Neural progenitor cell (in vitro differentiated cells): Measurements from ENCODE around the gene TMEM184A. TPM values are rescaled to one million over a fixed set of nuclear protein-coding genes. Genes with fewer than 3 reads are reported as not detected.

Experiments used
- DNase-seq: peaks from one replicate; pipeline ENCODE4 v3.0.0-alpha.2; 2016; ENCODE audit warnings: low spot score
- H2AFZ ChIP-seq: fragments of 200-600 bp; sonication (generic); replicated peaks from 2 replicates; pipeline ENCODE4 v1.6.1; 2016; ENCODE audit warnings: antibody characterized with exemption
- H3F3A ChIP-seq: fragments of 200-600 bp; sonication (generic); 2 replicates; pipeline ENCODE4 v1.6.1; 2016; ENCODE audit warnings: antibody characterized with exemption, low read depth
- H3K27ac ChIP-seq: fragments of 200-600 bp; sonication (generic); 2 replicates; pipeline ENCODE4 v1.5.1; 2016; ENCODE audit warnings: mild to moderate bottlenecking
- H3K27me3 ChIP-seq: fragments of 200-600 bp; sonication (generic); 2 replicates; pipeline ENCODE4 v1.6.1; 2016; ENCODE audit warnings: mild to moderate bottlenecking, moderate library complexity
- H3K36me3 ChIP-seq: fragments of 200-600 bp; sonication (generic); 2 replicates; pipeline ENCODE4 v1.5.1; 2016
- H3K4me1 ChIP-seq: fragments of 200-600 bp; sonication (generic); 2 replicates; pipeline ENCODE4 v1.6.1; 2016; ENCODE audit warnings: mixed run types
- H3K4me2 ChIP-seq: fragments of 200-600 bp; sonication (generic); 2 replicates; pipeline ENCODE4 v1.6.1; 2016
- H3K4me3 ChIP-seq: fragments of 200-600 bp; sonication (generic); 2 replicates; pipeline ENCODE4 v1.5.1; 2016
- H3K79me2 ChIP-seq: fragments of 200-600 bp; sonication (generic); 2 replicates; pipeline ENCODE4 v1.6.1; 2016; ENCODE audit warnings: low read depth
- H3K9ac ChIP-seq: fragments of 200-600 bp; sonication (generic); 2 replicates; pipeline ENCODE4 v1.6.1; 2016
- H3K9me3 ChIP-seq: fragments of 200-600 bp; sonication (generic); 2 replicates; pipeline ENCODE4 v1.5.1; 2016; ENCODE audit warnings: low read depth
- H4K20me1 ChIP-seq: fragments of 200-600 bp; sonication (generic); 2 replicates; pipeline ENCODE4 v1.6.1; 2016; ENCODE audit warnings: low read depth
- H3K27ac Mint-ChIP-seq: 3 replicates; pipeline ENCODE4 v1.8.0; 2021; ENCODE audit warnings: mixed read lengths
- H3K27me3 Mint-ChIP-seq: 2 replicates; pipeline ENCODE4 v1.8.0; 2022; ENCODE audit warnings: low read depth, mild to moderate bottlenecking, inconsistent platforms, moderate library complexity, mixed read lengths; ENCODE audit not compliant: insufficient read depth
- H3K36me3 Mint-ChIP-seq: 3 replicates; pipeline ENCODE4 v1.8.0; 2021; ENCODE audit warnings: mixed read lengths
- H3K4me1 Mint-ChIP-seq: 3 replicates; pipeline ENCODE4 v1.8.0; 2021; ENCODE audit warnings: mixed read lengths
- H3K4me3 Mint-ChIP-seq: 3 replicates; pipeline ENCODE4 v1.8.0; 2021; ENCODE audit warnings: mild to moderate bottlenecking, moderate library complexity, mixed read lengths
- H3K9me3 Mint-ChIP-seq: 3 replicates; pipeline ENCODE4 v1.8.0; 2020; ENCODE audit warnings: mixed read lengths
- EZH2 ChIP-seq: fragments of 200-600 bp; sonication (generic); IDR thresholded peaks from 2 replicates; pipeline ENCODE4 v1.6.1; 2017; ENCODE audit warnings: antibody characterized with exemption, mild to moderate bottlenecking, moderate library complexity
- EZH2phosphoT487 ChIP-seq: fragments of 200-600 bp; sonication (generic); IDR thresholded peaks from 2 replicates; pipeline ENCODE4 v1.6.1; 2017; ENCODE audit warnings: antibody characterized with exemption
- total RNA-seq: library from RNA; depleted of rRNA; stranded (reverse); fragments of >200 nt; gene quantifications from 2 replicates; pipeline ENCODE4 v1.2.3, GENCODE V29; 2015; ENCODE audit warnings: low replicate concordance
- TF ChIP-seq, protein P1 (sequence below): fragments of 200-600 bp; sonication (generic); IDR thresholded peaks from 2 replicates; pipeline ENCODE4 v1.5.1; 2017; ENCODE audit warnings: antibody characterized with exemption, mild to moderate bottlenecking

The TMEM184A gene
- total RNA-seq, 1 donor from 2014 or later: 0.17 TPM

DNA sequence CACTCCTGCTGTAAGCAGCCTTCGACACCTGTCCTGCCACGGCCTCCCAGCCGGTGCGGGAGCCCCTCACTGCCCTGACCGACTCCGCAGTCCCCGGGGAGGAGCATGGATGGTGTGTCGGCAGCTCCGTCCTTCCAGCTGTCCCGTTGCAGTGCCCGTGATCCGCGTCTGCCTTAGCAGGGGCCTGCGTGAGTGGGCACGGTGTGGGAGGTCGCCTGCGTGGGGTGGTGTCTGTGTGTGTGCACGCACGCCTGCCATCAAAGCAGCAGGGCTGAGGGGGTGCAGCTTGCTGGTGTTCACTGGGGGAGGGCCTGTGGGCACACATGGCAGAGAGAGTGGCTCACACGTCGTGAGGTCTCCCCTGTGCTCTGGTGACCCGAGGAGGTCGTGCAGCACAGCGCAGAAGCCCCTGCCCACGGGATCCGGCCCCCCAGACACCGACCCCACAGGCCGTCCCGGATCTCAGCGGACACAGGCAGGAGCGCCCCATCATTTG, 15.2 kb downstream of the TMEM184A start:
- no peak overlapping the region for H3K4me3 Mint-ChIP-seq
- Histone ChIP-seq H3K27ac (no peak overlapping the region), H3K27me3 (no peaks in the 10 kb centered on the region), H2AFZ (no peak overlapping the region), H3F3A (no peaks in the 10 kb centered on the region), H4K20me1 (peaks cover 23% of the 10 kb centered on the region), H3K9me3 (no peaks in the 10 kb centered on the region), H3K4me3 (no peak overlapping the region), H3K4me1 (peaks cover 21% of the 10 kb centered on the region), H3K4me2 (no peak overlapping the region), H3K36me3 (no peaks in the 10 kb centered on the region), H3K79me2 (no peaks in the 10 kb centered on the region), H3K9ac (no peak overlapping the region)
- H3K27me3 Mint-ChIP-seq: peaks cover 8% of the 10 kb centered on the region
- TF ChIP-seq EZH2: no peak
- TF ChIP-seq, protein P1, sequence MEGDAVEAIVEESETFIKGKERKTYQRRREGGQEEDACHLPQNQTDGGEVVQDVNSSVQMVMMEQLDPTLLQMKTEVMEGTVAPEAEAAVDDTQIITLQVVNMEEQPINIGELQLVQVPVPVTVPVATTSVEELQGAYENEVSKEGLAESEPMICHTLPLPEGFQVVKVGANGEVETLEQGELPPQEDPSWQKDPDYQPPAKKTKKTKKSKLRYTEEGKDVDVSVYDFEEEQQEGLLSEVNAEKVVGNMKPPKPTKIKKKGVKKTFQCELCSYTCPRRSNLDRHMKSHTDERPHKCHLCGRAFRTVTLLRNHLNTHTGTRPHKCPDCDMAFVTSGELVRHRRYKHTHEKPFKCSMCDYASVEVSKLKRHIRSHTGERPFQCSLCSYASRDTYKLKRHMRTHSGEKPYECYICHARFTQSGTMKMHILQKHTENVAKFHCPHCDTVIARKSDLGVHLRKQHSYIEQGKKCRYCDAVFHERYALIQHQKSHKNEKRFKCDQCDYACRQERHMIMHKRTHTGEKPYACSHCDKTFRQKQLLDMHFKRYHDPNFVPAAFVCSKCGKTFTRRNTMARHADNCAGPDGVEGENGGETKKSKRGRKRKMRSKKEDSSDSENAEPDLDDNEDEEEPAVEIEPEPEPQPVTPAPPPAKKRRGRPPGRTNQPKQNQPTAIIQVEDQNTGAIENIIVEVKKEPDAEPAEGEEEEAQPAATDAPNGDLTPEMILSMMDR: no peak
- no peak for TF ChIP-seq EZH2phosphoT487
- no peak overlapping the region for H3K27ac Mint-ChIP-seq
- no peaks in the 10 kb centered on the region for H3K36me3 Mint-ChIP-seq
- DNase-seq: no peak
- no peaks in the 10 kb centered on the region for H3K9me3 Mint-ChIP-seq
- peaks cover 16% of the 10 kb centered on the region for H3K4me1 Mint-ChIP-seq

- no peak overlapping the region for H3K27ac ChIP-seq
- no peaks in the 10 kb centered on the region for H3K27me3 ChIP-seq
- no peak overlapping the region for H3K4me2 ChIP-seq
- Mint-ChIP-seq H3K4me3 (no peak overlapping the region), H3K9me3 (no peaks in the 10 kb centered on the region), H3K4me1 (peaks cover 18% of the 10 kb centered on the region), H3K27ac (peak overlapping the region; percentile 72), H3K36me3 (no peaks in the 10 kb centered on the region), H3K27me3 (peaks cover 8% of the 10 kb centered on the region)
- H3K36me3 ChIP-seq: no peaks in the 10 kb centered on the region
- peaks cover 22% of the 10 kb centered on the region for H3K4me1 ChIP-seq
- no peak overlapping the region for H3K9ac ChIP-seq
- no peaks in the 10 kb centered on the region for H3K9me3 ChIP-seq
- H3K79me2 ChIP-seq: no peaks in the 10 kb centered on the region
- H3K4me3 ChIP-seq: no peak overlapping the region
- H3F3A ChIP-seq: no peaks in the 10 kb centered on the region
- no peak for DNase-seq
- no peak overlapping the region for H2AFZ ChIP-seq
- H4K20me1 ChIP-seq: peaks cover 27% of the 10 kb centered on the region
- TF ChIP-seq, protein P1: no peak
- no peak for TF ChIP-seq EZH2
Measured at GRCh38 chr7:1539882-1540775, 15.9 kb downstream of the TMEM184A start.

DNA sequence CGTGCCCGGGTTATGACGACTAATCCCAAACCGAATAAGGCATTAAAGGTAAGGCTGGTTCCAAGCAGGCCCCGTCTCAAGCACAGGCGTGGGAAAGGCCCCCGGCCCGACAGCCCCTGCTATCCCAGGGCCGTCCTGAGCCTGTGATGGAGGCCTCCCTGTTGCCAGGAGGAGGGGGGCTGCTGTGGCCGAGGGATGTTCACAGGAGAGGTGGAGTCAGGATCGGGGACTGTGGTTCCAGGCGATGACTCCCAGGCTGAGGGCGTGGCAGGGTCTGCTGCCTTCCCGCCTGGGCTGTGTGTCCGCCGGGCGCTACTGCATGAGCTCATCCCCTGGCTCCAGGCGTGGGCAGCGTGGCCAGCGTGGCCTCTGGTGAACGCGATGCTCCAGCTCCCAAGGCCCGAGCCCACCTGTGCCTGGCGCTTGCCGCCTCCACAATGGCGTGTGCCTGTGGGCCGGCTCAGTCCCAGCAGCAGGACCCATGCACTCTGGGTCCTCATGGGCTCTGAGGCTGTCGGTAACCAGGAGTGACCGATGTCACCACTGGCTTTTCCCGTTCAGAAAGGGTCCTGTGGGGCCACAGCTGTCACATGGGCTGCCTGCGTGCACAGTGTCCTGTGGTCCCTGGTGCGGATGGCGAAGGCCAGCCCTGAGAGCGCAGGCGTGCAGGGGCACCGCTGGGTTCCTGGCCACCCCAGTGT, 16.7 kb downstream of the TMEM184A start:
- Histone ChIP-seq H3K4me2 (no peak overlapping the region), H3F3A (no peaks in the 10 kb centered on the region), H3K9me3 (no peaks in the 10 kb centered on the region), H3K27ac (no peak overlapping the region), H3K9ac (no peak overlapping the region), H3K4me3 (no peak overlapping the region), H3K79me2 (no peaks in the 10 kb centered on the region), H2AFZ (no peak overlapping the region), H3K27me3 (no peaks in the 10 kb centered on the region), H3K36me3 (no peaks in the 10 kb centered on the region), H3K4me1 (peaks cover 22% of the 10 kb centered on the region), H4K20me1 (peaks cover 27% of the 10 kb centered on the region)
- no peaks in the 10 kb centered on the region for H3K9me3 Mint-ChIP-seq
- peak overlapping the region; percentile 15 for H3K4me3 Mint-ChIP-seq
- H3K4me1 Mint-ChIP-seq: peaks cover 23% of the 10 kb centered on the region
- peak overlapping the region; percentile 72 for H3K27ac Mint-ChIP-seq
- H3K36me3 Mint-ChIP-seq: no peaks in the 10 kb centered on the region
- TF ChIP-seq, protein P1: no peak
- TF ChIP-seq EZH2 (no peak), EZH2phosphoT487 (no peak)
- no peak for DNase-seq
- peaks cover 8% of the 10 kb centered on the region for H3K27me3 Mint-ChIP-seq
